Measurements from ENCODE around the gene CGNL1. TPM values are rescaled to one million over a fixed set of nuclear protein-coding genes. Genes with fewer than 3 reads are reported as not detected.

CGNL1 gene
- total and polyA plus RNA-seq, 8 donors, result 0.29 to 36.2 (median 19.5) TPM

DNA sequence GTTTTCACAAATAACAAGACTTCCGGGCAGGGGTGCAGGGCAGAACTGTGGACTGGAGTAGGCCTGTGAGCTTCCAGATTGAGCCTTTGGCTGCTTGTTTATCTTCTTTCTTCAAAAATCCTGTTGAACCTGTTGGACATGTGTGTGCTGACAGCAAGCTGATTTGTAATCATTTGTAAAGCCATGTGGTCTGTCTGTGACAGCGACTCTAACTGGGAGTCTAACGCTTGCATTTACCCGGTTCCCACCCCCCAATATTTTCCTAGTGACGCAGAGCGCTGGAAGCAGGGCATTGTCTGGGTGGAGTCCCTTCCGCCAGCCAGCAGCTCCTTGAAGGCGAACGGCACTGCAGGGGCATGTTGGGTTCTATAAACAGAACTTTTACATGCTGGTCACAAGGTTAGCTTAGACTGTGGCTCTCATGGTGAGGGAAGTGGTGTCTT is 129.7 kb downstream of the CGNL1 start:
- no peaks in the 10 kb centered on the region for H3K36me3 ChIP-seq
- WGBS, 5 donors, result 34 to 56% (median 41%) methylated on average over 6 to 9 of the region's 9 CpGs
- peak; percentile 90 to 96 for DNase-seq
- TF ChIP-seq POLR2AphosphoS5 (IDR thresholded peaks at IDR 0.05) (peak in 2 of 3 donors; percentile 76 to 79), EP300 (IDR thresholded peaks at IDR 0.05) (no peak)
- H3K27ac ChIP-seq, result peak overlapping the region; percentile 81 to 96 (median 87)
- no peak overlapping the region for H3K4me3 ChIP-seq
- H3K27me3 ChIP-seq, result no peaks in the 10 kb centered on the region
- H3K9me3 ChIP-seq, result no peaks in the 10 kb centered on the region
- H3K4me1 ChIP-seq, result peaks cover 47 to 85% (median 66%) of the 10 kb centered on the region in 4 donors
- intact Hi-C loops (cut with DNase I; ENCODE audit: low total_unique reads), result no loop called here

DNA sequence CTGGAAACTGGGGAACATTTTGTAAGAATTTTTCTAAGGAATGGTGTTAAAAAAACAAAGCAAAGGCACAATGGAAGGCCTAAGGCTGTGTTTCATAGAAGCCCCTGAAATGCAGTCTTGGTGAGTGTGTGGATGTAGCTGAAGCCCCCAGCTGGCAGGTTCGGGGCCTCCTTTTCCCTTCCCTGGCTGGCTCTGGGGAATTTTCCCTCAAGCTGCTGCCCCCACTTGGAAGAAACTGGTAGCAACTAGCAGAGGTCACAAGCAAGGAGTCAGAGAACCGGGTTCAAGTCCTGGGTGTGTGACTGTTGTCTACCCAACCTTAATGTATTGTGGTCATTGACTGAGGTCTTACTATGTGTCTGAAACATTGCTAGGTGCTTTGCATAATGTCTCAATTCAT is 130.1 kb downstream of the CGNL1 start:
- Histone ChIP-seq H3K36me3 (no peaks in the 10 kb centered on the region), H3K4me1 (peaks cover 42 to 84% (median 64%) of the 10 kb centered on the region in 4 donors), H3K9me3 (no peaks in the 10 kb centered on the region), H3K27ac (peak overlapping the region; percentile 81 to 96 (median 87)), H3K4me3 (no peak overlapping the region), H3K27me3 (no peaks in the 10 kb centered on the region)
- 42 to 66% (median 49%) methylated on average over 2 of the region's 2 CpGs for WGBS, 5 donors
- DNase-seq, result peak in 1 of 2 donors; percentile 61
- intact Hi-C loops (cut with DNase I; ENCODE audit: low total_unique reads), result no loop called here
- TF ChIP-seq, protein P1, sequence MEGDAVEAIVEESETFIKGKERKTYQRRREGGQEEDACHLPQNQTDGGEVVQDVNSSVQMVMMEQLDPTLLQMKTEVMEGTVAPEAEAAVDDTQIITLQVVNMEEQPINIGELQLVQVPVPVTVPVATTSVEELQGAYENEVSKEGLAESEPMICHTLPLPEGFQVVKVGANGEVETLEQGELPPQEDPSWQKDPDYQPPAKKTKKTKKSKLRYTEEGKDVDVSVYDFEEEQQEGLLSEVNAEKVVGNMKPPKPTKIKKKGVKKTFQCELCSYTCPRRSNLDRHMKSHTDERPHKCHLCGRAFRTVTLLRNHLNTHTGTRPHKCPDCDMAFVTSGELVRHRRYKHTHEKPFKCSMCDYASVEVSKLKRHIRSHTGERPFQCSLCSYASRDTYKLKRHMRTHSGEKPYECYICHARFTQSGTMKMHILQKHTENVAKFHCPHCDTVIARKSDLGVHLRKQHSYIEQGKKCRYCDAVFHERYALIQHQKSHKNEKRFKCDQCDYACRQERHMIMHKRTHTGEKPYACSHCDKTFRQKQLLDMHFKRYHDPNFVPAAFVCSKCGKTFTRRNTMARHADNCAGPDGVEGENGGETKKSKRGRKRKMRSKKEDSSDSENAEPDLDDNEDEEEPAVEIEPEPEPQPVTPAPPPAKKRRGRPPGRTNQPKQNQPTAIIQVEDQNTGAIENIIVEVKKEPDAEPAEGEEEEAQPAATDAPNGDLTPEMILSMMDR (IDR thresholded peaks at IDR 0.05), result peak in 1 of 7 experiments; percentile 4
- TF ChIP-seq POLR2A (IDR thresholded peaks at IDR 0.05), result no peak

DNA sequence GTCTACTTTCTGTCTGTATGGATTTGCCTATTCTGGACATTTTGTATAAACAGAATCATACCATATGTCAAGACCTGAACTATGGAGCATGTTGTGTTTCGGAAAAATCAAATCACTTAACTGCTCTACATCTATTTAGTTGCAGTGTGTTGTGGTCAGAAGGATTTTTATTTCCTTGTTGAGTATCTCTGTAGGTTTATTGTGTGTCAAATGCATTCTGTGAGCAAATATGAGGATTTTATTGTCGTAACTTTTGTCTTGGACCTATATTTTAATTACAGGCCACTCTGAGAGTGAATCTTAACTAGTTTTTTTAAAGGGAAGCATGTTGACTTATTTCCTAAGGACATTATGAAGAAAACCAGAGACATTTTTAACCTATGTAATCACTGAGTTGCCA is 130.8 kb downstream of the CGNL1 start:
- H3K27ac ChIP-seq, result peak overlapping the region in 4 of 5 donors; percentile 81 to 93 (median 86)
- intact Hi-C loops (cut with DNase I; ENCODE audit: low total_unique reads), result no loop called here
- H3K36me3 ChIP-seq, result no peaks in the 10 kb centered on the region

DNA sequence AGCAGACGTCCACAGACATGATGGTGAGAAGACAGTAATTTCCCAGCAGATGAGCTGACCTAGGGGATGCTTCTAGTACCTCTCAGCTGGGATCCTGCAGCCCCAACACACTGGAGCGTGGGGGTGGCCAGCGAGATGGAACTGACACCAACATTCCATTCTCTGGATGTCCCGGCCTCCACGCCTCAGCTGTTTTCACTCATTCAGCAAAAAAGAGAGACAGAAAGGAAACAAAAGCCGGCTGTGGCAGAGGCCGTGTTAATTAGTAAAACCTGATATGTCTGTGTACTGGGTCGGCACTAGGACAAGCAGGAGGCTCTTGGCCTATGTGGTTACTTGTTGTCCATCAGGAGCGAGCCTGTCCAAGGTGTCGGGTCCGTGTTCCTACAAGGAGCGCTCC is 132.8 kb downstream of the CGNL1 start:
- peak in 1 of 2 donors; percentile 64 for DNase-seq
- 77 to 84% (median 80%) methylated on average over 12 of the region's 12 CpGs for WGBS, 5 donors
- H3K4me1 ChIP-seq, result peaks cover 27 to 81% (median 49%) of the 10 kb centered on the region in 4 donors
- TF ChIP-seq EP300 (IDR thresholded peaks at IDR 0.05), result no peak
- no peak for TF ChIP-seq POLR2AphosphoS5 (IDR thresholded peaks at IDR 0.05)
- TF ChIP-seq POLR2A (IDR thresholded peaks at IDR 0.05), result no peak
- TF ChIP-seq, protein P1 (IDR thresholded peaks at IDR 0.05), result no peak
- no peak overlapping the region for H3K4me3 ChIP-seq
- no peaks in the 10 kb centered on the region for H3K9me3 ChIP-seq
- intact Hi-C loops (cut with DNase I; ENCODE audit: low total_unique reads), result no loop called here
- H3K36me3 ChIP-seq, result no peaks in the 10 kb centered on the region
- H3K27ac ChIP-seq, result peak overlapping the region in 3 of 5 donors; percentile 16 to 93 (median 85)
- H3K27me3 ChIP-seq, result no peaks in the 10 kb centered on the region

More for the DNA sequence above, 130.8 kb downstream of the CGNL1 start:
- no peak for DNase-seq
- WGBS, 5 donors, result 52 to 73% (median 72%) methylated on average over 2 of the region's 2 CpGs
- Histone ChIP-seq H3K27me3 (no peaks in the 10 kb centered on the region), H3K4me3 (no peak overlapping the region), H3K9me3 (no peaks in the 10 kb centered on the region), H3K4me1 (peaks cover 38 to 85% (median 57%) of the 10 kb centered on the region in 4 donors)
- TF ChIP-seq POLR2AphosphoS5 (IDR thresholded peaks at IDR 0.05), result no peak
- TF ChIP-seq EP300 (IDR thresholded peaks at IDR 0.05), result no peak
- TF ChIP-seq, protein P1 (IDR thresholded peaks at IDR 0.05), result no peak
- no peak for TF ChIP-seq POLR2A (IDR thresholded peaks at IDR 0.05)

DNA sequence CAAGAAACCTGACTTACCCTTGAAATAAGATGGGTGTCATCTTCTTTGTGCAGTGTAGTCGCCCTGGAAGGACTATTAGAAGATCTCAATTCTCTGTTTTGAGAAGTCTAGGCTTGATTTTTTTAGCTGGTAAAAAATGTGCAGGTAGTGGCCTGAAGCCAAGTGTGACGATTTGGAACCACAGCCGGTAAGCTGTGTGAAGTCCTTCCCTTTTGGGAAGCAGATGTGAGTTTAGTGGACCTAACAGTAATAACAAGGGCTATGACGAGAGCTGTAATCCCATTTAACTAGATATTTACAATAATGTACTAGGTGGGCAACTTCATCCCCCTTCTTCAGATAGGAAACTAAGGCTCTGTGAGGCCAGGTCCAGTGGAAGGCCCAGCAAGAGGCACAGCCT is 133.7 kb downstream of the CGNL1 start:
- DNase-seq, result no peak
- H3K27ac ChIP-seq, result peak overlapping the region; percentile 59 to 93 (median 70)

More for the DNA sequence above, 133.7 kb downstream of the CGNL1 start:
- no peak overlapping the region for H3K4me3 ChIP-seq
- peaks cover 21 to 73% (median 41%) of the 10 kb centered on the region in 4 donors for H3K4me1 ChIP-seq
- no peaks in the 10 kb centered on the region for H3K36me3 ChIP-seq
- H3K27me3 ChIP-seq, result no peaks in the 10 kb centered on the region
- intact Hi-C loops (cut with DNase I; ENCODE audit: low total_unique reads), result no loop called here
- WGBS, 5 donors, result 31 to 50% (median 37%) methylated on average over 4 of the region's 4 CpGs
- no peaks in the 10 kb centered on the region for H3K9me3 ChIP-seq
- TF ChIP-seq EP300 (IDR thresholded peaks at IDR 0.05) (no peak), POLR2AphosphoS5 (IDR thresholded peaks at IDR 0.05) (no peak), POLR2A (IDR thresholded peaks at IDR 0.05) (no peak)
- TF ChIP-seq, protein P1 (IDR thresholded peaks at IDR 0.05), result no peak
